Measurements from ENCODE around the gene UNC93A.

Gene UNC93A

GRCh38 chr6:167336844-167337630 is 45.9 kb downstream of the UNC93A start:
- no peak for TF ChIP-seq CTCF (IDR thresholded peaks at IDR 0.05; ENCODE audit: low read depth, low read length, missing control alignments)
- DNase-seq (ENCODE audit: low read depth) = no peak
- no peak overlapping the region for H3K4me3 ChIP-seq (ENCODE audit: low read depth, low read length)

GRCh38 chr6:167337675-167338449 is 46.7 kb downstream of the UNC93A start:
- DNase-seq (ENCODE audit: low read depth) = no peak
- H3K4me3 ChIP-seq (ENCODE audit: low read depth, low read length) = no peak overlapping the region
- TF ChIP-seq CTCF (IDR thresholded peaks at IDR 0.05; ENCODE audit: low read depth, low read length, missing control alignments) = no peak

- no peak for TF ChIP-seq CTCF (IDR thresholded peaks at IDR 0.05; ENCODE audit: low read depth, low read length, missing control alignments)
- H3K4me3 ChIP-seq (ENCODE audit: low read depth, low read length) = no peak overlapping the region
- DNase-seq (ENCODE audit: low read depth) = no peak
Measured at GRCh38 chr6:167338541-167339117, 47.5 kb downstream of the UNC93A start.

- no peak overlapping the region for H3K4me3 ChIP-seq (ENCODE audit: low read depth, low read length)
- no peak for DNase-seq (ENCODE audit: low read depth)
- no peak for TF ChIP-seq CTCF (IDR thresholded peaks at IDR 0.05; ENCODE audit: low read depth, low read length, missing control alignments)
Measured at GRCh38 chr6:167341038-167341583, 50.0 kb downstream of the UNC93A start.

- no peak overlapping the region for H3K4me3 ChIP-seq (ENCODE audit: low read depth, low read length)
- DNase-seq (ENCODE audit: low read depth) = no peak
Measured at GRCh38 chr6:167341665-167342655, 50.8 kb downstream of the UNC93A start.

More at GRCh38 chr6:167341665-167342655, 50.8 kb downstream of the UNC93A start:
- TF ChIP-seq CTCF (IDR thresholded peaks at IDR 0.05; ENCODE audit: low read depth, low read length, missing control alignments) = no peak
